HFF-Myc (cell line): Measurements from ENCODE around the gene SECISBP2.
"Not testable (repeated sequence)": the region's sequence is repeated elsewhere in the genome, so short reads cannot be mapped to it uniquely, and the experiment has no call there.

Experiments used
- DNase-seq: peaks from one replicate; pipeline ENCODE4 v3.0.0-alpha.2; 2011; ENCODE audit warnings: low read depth; ENCODE audit errors: extremely low read depth
- H3K4me3 ChIP-seq: replicated peaks from 2 replicates; pipeline ENCODE4 v1.5.1; 2011; ENCODE audit warnings: low read depth, mild to moderate bottlenecking, control low read depth, low read length
- CTCF ChIP-seq: IDR thresholded peaks from 2 replicates; pipeline ENCODE4 v1.5.1; 2012; ENCODE audit warnings: mild to moderate bottlenecking, low read depth, low read length, control low read depth; ENCODE audit errors: missing control alignments

The SECISBP2 gene

GRCh38 chr9:89330513-89330912, 12.2 kb downstream of the SECISBP2 start:
- DNase-seq = no peak
- TF ChIP-seq CTCF = no peak
- no peak overlapping the region for H3K4me3 ChIP-seq

GRCh38 chr9:89339807-89340206, 21.5 kb downstream of the SECISBP2 start:
- no peak overlapping the region for H3K4me3 ChIP-seq
- no peak for DNase-seq
- TF ChIP-seq CTCF = no peak

- no peak for TF ChIP-seq CTCF
These were observed 22.0 kb downstream of the SECISBP2 start for GRCh38 chr9:89340332-89340731.

DNA sequence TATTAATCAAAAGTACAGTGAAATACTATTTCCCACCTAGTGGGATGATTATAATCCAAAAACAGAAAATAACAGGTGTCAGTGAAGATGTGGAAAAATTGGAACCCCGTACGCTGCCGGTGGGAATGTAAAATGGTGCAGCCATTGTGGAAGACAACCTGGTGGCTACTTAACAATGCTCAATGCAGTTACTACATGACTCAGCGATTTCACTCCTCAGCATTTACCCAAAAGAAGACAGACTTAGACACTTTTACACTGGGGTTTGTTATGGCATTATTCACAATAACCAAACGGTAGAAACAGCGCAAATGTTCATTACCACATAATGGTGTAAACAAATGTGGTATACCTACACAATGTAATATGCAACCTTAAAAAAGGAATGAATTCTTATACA, 23.9 kb downstream of the SECISBP2 start:
- DNase-seq = no peak
- TF ChIP-seq CTCF = no peak
- no peak overlapping the region for H3K4me3 ChIP-seq

More at GRCh38 chr9:89340332-89340731, 22.0 kb downstream of the SECISBP2 start:
- no peak overlapping the region for H3K4me3 ChIP-seq
- DNase-seq = no peak

GRCh38 chr9:89342948-89343347, 24.6 kb downstream of the SECISBP2 start:
- TF ChIP-seq CTCF = no peak
- no peak overlapping the region for H3K4me3 ChIP-seq
- no peak for DNase-seq

GRCh38 chr9:89343812-89344211, 25.5 kb downstream of the SECISBP2 start:
- H3K4me3 ChIP-seq, DNase-seq: not testable (repeated sequence)

- H3K4me3 ChIP-seq = no peak overlapping the region
- DNase-seq = no peak
- TF ChIP-seq CTCF = no peak
These were observed 27.2 kb downstream of the SECISBP2 start for GRCh38 chr9:89345476-89345875.
